Spleen (tissue), 11 donors: ENCODE measurements around the gene TOR1B. TPM values are rescaled to one million over a fixed set of nuclear protein-coding genes. Genes with fewer than 3 reads are reported as not detected.
"Not testable (repeated sequence)": the region's sequence is repeated elsewhere in the genome, so short reads cannot be mapped to it uniquely, and the experiment has no call there.

Experiments
- DNase-seq: peaks from one replicate; pipeline ENCODE4 v3.0.0-alpha.2; 2020
- H3K27ac ChIP-seq, 8 donors: fragments of 200-600 bp; sonication (generic) in 7 of 8; 1 replicate in 4 of 8; 2 replicates in 4 of 8; pipeline versions ENCODE4 v1.5.0 to v1.8.0; 2016 to 2021; ENCODE audit warnings: inconsistent platforms in 4 of 8, mild to moderate bottlenecking in 4 of 8, moderate library complexity in 1 of 8
- H3K27me3 ChIP-seq, 7 donors: fragments of 200-600 bp; sonication (generic) in 6 of 7; replicated peaks in 1 of 7; 1 replicate in 4 of 7; 2 replicates in 3 of 7; pipeline versions ENCODE4 v1.5.0 to v1.8.0; 2016 to 2021; ENCODE audit warnings: inconsistent platforms in 3 of 7, mild to moderate bottlenecking in 1 of 7
- H3K36me3 ChIP-seq, 6 donors: fragments of 200-600 bp; sonication (generic) in 5 of 6; 1 replicate in 4 of 6; 2 replicates in 2 of 6; pipeline versions ENCODE4 v1.5.0 to v1.8.0; 2016 to 2021; ENCODE audit warnings: inconsistent platforms in 2 of 6
- H3K4me1 ChIP-seq, 6 donors: fragments of 200-600 bp; sonication (generic) in 5 of 6; 1 replicate in 3 of 6; 2 replicates in 3 of 6; pipeline versions ENCODE4 v1.5.0 to v1.8.0; 2016 to 2021; ENCODE audit warnings: inconsistent platforms in 3 of 6
- H3K4me3 ChIP-seq, 8 donors: fragments of 200-600 bp; sonication (generic) in 7 of 8; 1 replicate in 4 of 8; 2 replicates in 4 of 8; pipeline versions ENCODE4 v1.5.0 to v1.8.0; 2016 to 2021; ENCODE audit warnings: inconsistent platforms in 4 of 8, mild to moderate bottlenecking in 4 of 8, moderate library complexity in 2 of 8
- H3K9me3 ChIP-seq, 8 donors: fragments of 200-600 bp; sonication (generic) in 7 of 8; 1 replicate in 4 of 8; 2 replicates in 4 of 8; pipeline versions ENCODE4 v1.5.0 to v1.8.0; 2016 to 2021; ENCODE audit warnings: inconsistent platforms in 4 of 8
- CTCF ChIP-seq, 11 experiments: fragments of 200-600 bp in 7 of 11; fragments of 450-650 bp in 4 of 11; sonication (generic) in 4 of 11; IDR thresholded peaks in 8 of 11; conservative IDR thresholded peaks in 3 of 11; 1 replicate in 7 of 11; 2 replicates in 4 of 11; pipeline versions ENCODE4 v1.4.0 to v1.8.0; 2016 to 2021; ENCODE audit warnings: antibody characterized with exemption in 11 of 11, inconsistent platforms in 4 of 11, mild to moderate bottlenecking in 1 of 11
- POLR2A ChIP-seq, 3 donors: fragments of 450-650 bp; IDR thresholded peaks; one replicate each; pipeline ENCODE4 v1.5.1; 2017; ENCODE audit warnings: antibody characterized with exemption in 3 of 3, mild to moderate bottlenecking in 1 of 3
- POLR2AphosphoS5 ChIP-seq, 3 donors: sonication (generic); formaldehyde crosslinking; IDR thresholded peaks; one replicate each; pipeline ENCODE4 v1.5.1; 2017; ENCODE audit warnings: antibody characterized with exemption in 3 of 3
- WGBS, 5 donors: extraction: QIAGEN DNeasy Blood & Tissue Kit in 3 of 5; methylation state at CpG; one replicate each; pipeline versions ENCODE4 v1.1.5 to v1.1.7; 2013 to 2018; 5-methylcytosine and 5-hydroxymethylcytosine counted together
- intact Hi-C: fragments of 100-400 bp; cut with DNase I; formaldehyde crosslinking; loops from one replicate; pipeline ENCODE4 v1.15.0; 2023; ENCODE audit warnings: low total_unique reads
- polyA plus RNA-seq, 3 donors: library from polyadenylated mRNA; stranded (reverse); fragments of 200-250 nt; gene quantifications; one replicate each; pipeline ENCODE4 v1.2.1, GENCODE V29; 2013
- total RNA-seq, 7 donors: library from RNA; depleted of rRNA in 3 of 7; stranded (reverse); fragments of >200 nt in 3 of 7; fragmentation: NEBNext Ultra II Directional in 4 of 7; extraction: Animal tissue kit (Norgen Biotek cat#: 25700) in 4 of 7; gene quantifications; one replicate each; pipeline versions ENCODE4 v1.1.0 to v1.2.1, GENCODE V29; 2016 to 2021
- donor health status: healthy with polysubstance abuse.
- donor health status: DM: no; HTN: no; CAD: no; lungs with moderate emphysema.
- donor health status: DM: no; HTN: no; CAD: no.
- donor health status: Bipolar disorder and iron deficiency.
- donor health status: healthy.
- donor health status: DM: no; HTN: no; CAD: no.
- donor health status: DM: yes; HTN: yes; CAD: no.

Gene TOR1B
- total and polyA plus RNA-seq, 10 donors, result 5.3 to 38.0 (median 17.5) TPM

GRCh38 chr9:129783516-129784361 is 19.2 kb upstream of the TOR1B start:
- H3K27ac ChIP-seq, result no peak overlapping the region
- 35 to 42% (median 37%) methylated on average over 14 of the region's 14 CpGs for WGBS, 5 donors
- TF ChIP-seq POLR2AphosphoS5 (IDR thresholded peaks at IDR 0.05), result no peak
- peak; percentile 86 to 99 (median 93) for TF ChIP-seq CTCF (IDR thresholded peaks at IDR 0.05 in 8 of 11, conservative IDR thresholded peaks at IDR 0.05 in 3 of 11)
- H3K27me3 ChIP-seq, result peaks cover 0 to 20% (median 0%) of the 10 kb centered on the region in 7 donors
- H3K9me3 ChIP-seq, result no peaks in the 10 kb centered on the region
- H3K4me1 ChIP-seq, result peaks cover 0 to 13% (median 8%) of the 10 kb centered on the region in 6 donors
- DNase-seq, result peak; percentile 84
- no peak overlapping the region for H3K4me3 ChIP-seq
- H3K36me3 ChIP-seq, result no peaks in the 10 kb centered on the region
- intact Hi-C loops, result loop anchor here (2.0 to 10.0 kb wide), 3 partner anchors 45 to 651 kb away; partner anchors contain the start of gene ASB6

- not testable (repeated sequence) for H3K4me3 ChIP-seq, DNase-seq, H3K36me3 ChIP-seq, H3K9me3 ChIP-seq, H3K27ac ChIP-seq
- WGBS, 5 donors, result 68 to 75% (median 69%) methylated on average over 11 of the region's 11 CpGs
- peaks cover 0 to 29% (median 0%) of the 10 kb centered on the region in 7 donors for H3K27me3 ChIP-seq
- intact Hi-C loops, result loop anchor here (5.0 to 10.0 kb wide), 2 partner anchors 140 to 653 kb away; partner anchors contain the start of gene ASB6
- H3K4me1 ChIP-seq, result peaks cover 0 to 17% (median 11%) of the 10 kb centered on the region in 6 donors
Observed at GRCh38 chr9:129784970-129785369, 18.0 kb upstream of the TOR1B start.

GRCh38 chr9:129785866-129786265 is 17.1 kb upstream of the TOR1B start:
- DNase-seq, result no peak
- intact Hi-C loops, result loop anchor here (10.0 kb wide), 1 partner anchor 141 kb away; the partner anchor contains the start of gene ASB6
- Histone ChIP-seq H3K4me3 (no peak overlapping the region), H3K27me3 (peaks cover 0 to 29% (median 0%) of the 10 kb centered on the region in 7 donors), H3K9me3 (no peaks in the 10 kb centered on the region), H3K27ac (no peak overlapping the region), H3K4me1 (peaks cover 0 to 20% (median 17%) of the 10 kb centered on the region in 6 donors), H3K36me3 (no peaks in the 10 kb centered on the region)
- WGBS, 5 donors, result 81 to 96% (median 93%) methylated on average over 1 of the region's 1 CpG
- TF ChIP-seq CTCF (IDR thresholded peaks at IDR 0.05 in 8 of 11, conservative IDR thresholded peaks at IDR 0.05 in 3 of 11), result no peak
- TF ChIP-seq POLR2AphosphoS5 (IDR thresholded peaks at IDR 0.05), result no peak
- TF ChIP-seq POLR2A (IDR thresholded peaks at IDR 0.05), result no peak

GRCh38 chr9:129786481-129786880 is 16.5 kb upstream of the TOR1B start:
- TF ChIP-seq POLR2A (IDR thresholded peaks at IDR 0.05) (no peak), POLR2AphosphoS5 (IDR thresholded peaks at IDR 0.05) (no peak), CTCF (IDR thresholded peaks at IDR 0.05 in 8 of 11, conservative IDR thresholded peaks at IDR 0.05 in 3 of 11) (no peak)
- intact Hi-C loops, result loop anchor here (10.0 kb wide), 1 partner anchor 142 kb away; the partner anchor contains the start of gene ASB6
- peaks cover 0 to 20% (median 17%) of the 10 kb centered on the region in 6 donors for H3K4me1 ChIP-seq
- 76 to 87% (median 81%) methylated on average over 10 of the region's 10 CpGs for WGBS, 5 donors
- DNase-seq, result no peak
- H3K9me3 ChIP-seq, result no peaks in the 10 kb centered on the region
- no peak overlapping the region for H3K27ac ChIP-seq
- H3K4me3 ChIP-seq, result no peak overlapping the region
- no peaks in the 10 kb centered on the region for H3K36me3 ChIP-seq
- H3K27me3 ChIP-seq, result peaks cover 0 to 29% (median 0%) of the 10 kb centered on the region in 7 donors
